H1 (cell line): Measurements from ENCODE around the gene XRCC6. TPM values are rescaled to one million over a fixed set of nuclear protein-coding genes. Genes with fewer than 3 reads are reported as not detected.
"Not testable (repeated sequence)": the region's sequence is repeated elsewhere in the genome, so short reads cannot be mapped to it uniquely, and the experiment has no call there.

Experiments
- CTCF ChIA-PET: fragments of 300-600 bp; sonication (Branson Sonifier 250); formaldehyde crosslinking; loops from one replicate; lab custom pipeline; 2021; ENCODE audit not compliant: partially characterized antibody; lab: Charles Lee
- POLR2A ChIA-PET: fragments of 300-600 bp; sonication (Branson Sonifier 250); formaldehyde crosslinking; loops from one replicate; lab custom pipeline; 2021; ENCODE audit warnings: inconsistent platforms; ENCODE audit not compliant: partially characterized antibody; lab: Charles Lee
- DNase-seq, 2 experiments: peaks; one replicate each; pipeline versions ENCODE4 v3.0.0 to v3.0.0-alpha.2; 2010 to 2022; ENCODE audit warnings: low spot score in 2 of 2, low read depth in 1 of 2, mixed read lengths in 1 of 2
- FAIRE-seq: peaks from 2 replicates; lab custom pipeline; 2011; peaks lifted over from hg19 to GRCh38; lab: Jason Lieb, UNC
- H2AFZ ChIP-seq: 2 replicates; pipeline ENCODE4 v1.8.1; 2012; ENCODE audit warnings: low read length, inconsistent platforms
- H2AK5ac ChIP-seq: 2 replicates; pipeline ENCODE4 v1.6.1; 2013; ENCODE audit warnings: low read depth, low read length
- H2BK120ac ChIP-seq: replicated peaks from 2 replicates; pipeline ENCODE3; 2013; ENCODE audit warnings: low read depth, low read length, inconsistent platforms
- H2BK12ac ChIP-seq: 2 replicates; pipeline ENCODE4 v1.6.1; 2013; ENCODE audit warnings: low read depth, low read length
- H2BK15ac ChIP-seq: 2 replicates; pipeline ENCODE4 v1.6.1; 2013; ENCODE audit warnings: low read length
- H2BK20ac ChIP-seq: 2 replicates; pipeline ENCODE4 v1.6.1; 2013; ENCODE audit warnings: low read length
- H2BK5ac ChIP-seq: 2 replicates; pipeline ENCODE4 v1.6.1; 2013; ENCODE audit warnings: low read depth, low read length
- H3K14ac ChIP-seq: 2 replicates; pipeline ENCODE4 v1.6.1; 2013; ENCODE audit warnings: inconsistent platforms; ENCODE audit not compliant: insufficient read length
- H3K18ac ChIP-seq: 2 replicates; pipeline ENCODE4 v1.6.1; 2013; ENCODE audit warnings: low read length; ENCODE audit errors: extremely low read depth
- H3K23ac ChIP-seq: 2 replicates; pipeline ENCODE4 v1.6.1; 2013; ENCODE audit warnings: inconsistent platforms; ENCODE audit not compliant: insufficient read length
- H3K23me2 ChIP-seq: 2 replicates; pipeline ENCODE4 v1.6.1; 2013; ENCODE audit warnings: low read depth, low read length
- H3K27ac ChIP-seq: 2 replicates; pipeline ENCODE4 v1.6.1; 2011; ENCODE audit warnings: low read depth, low read length, inconsistent platforms
- H3K27me3 ChIP-seq, 4 experiments: replicated peaks in 1 of 4; 1 replicate in 1 of 4; 2 replicates in 3 of 4; pipeline versions ENCODE4 v1.6.1 to v1.8.1; 2011 to 2013; ENCODE audit warnings: low read length in 3 of 4, mild to moderate bottlenecking in 3 of 4, inconsistent platforms in 2 of 4, mixed read lengths in 2 of 4, moderate library complexity in 1 of 4; ENCODE audit not compliant: control insufficient read depth in 3 of 4, insufficient read depth in 3 of 4; ENCODE audit errors: extremely low read depth in 1 of 4
- H3K36me3 ChIP-seq, 4 experiments: 2 replicates each; pipeline versions ENCODE4 v1.6.1 to v1.8.1; 2011 to 2013; ENCODE audit warnings: mild to moderate bottlenecking in 4 of 4, low read length in 3 of 4, moderate library complexity in 2 of 4, control low read depth in 1 of 4, inconsistent platforms in 1 of 4; ENCODE audit not compliant: insufficient read depth in 4 of 4, control insufficient read depth in 2 of 4
- H3K4ac ChIP-seq: replicated peaks from 2 replicates; pipeline ENCODE3; 2013; ENCODE audit warnings: low read length, low read depth, mixed read lengths, inconsistent platforms; ENCODE audit not compliant: insufficient read length
- H3K4me1 ChIP-seq, 4 experiments: replicated peaks in 1 of 4; 1 replicate in 1 of 4; 2 replicates in 3 of 4; pipeline versions ENCODE4 v1.6.1 to v1.8.1; 2011 to 2013; ENCODE audit warnings: low read length in 3 of 4, inconsistent platforms in 2 of 4, mixed read lengths in 1 of 4; ENCODE audit not compliant: insufficient read depth in 4 of 4, control insufficient read depth in 3 of 4
- H3K4me2 ChIP-seq, 2 experiments: 2 replicates each; pipeline versions ENCODE4 v1.6.1 to v1.8.1; 2011 to 2013; ENCODE audit warnings: low read depth in 2 of 2, low read length in 2 of 2, control low read depth in 1 of 2, inconsistent platforms in 1 of 2, mild to moderate bottlenecking in 1 of 2; ENCODE audit not compliant: insufficient read depth in 1 of 2
- H3K4me3 ChIP-seq, 4 experiments: fragments of 200-600, 300-600 bp in 1 of 4; sonication (generic), shearing (Covaris generic), sonication (Bioruptor Twin) in 1 of 4; 2 replicates each; pipeline versions ENCODE4 v1.5.1 to v1.8.1; 2011 to 2016; ENCODE audit warnings: low read length in 4 of 4, low read depth in 3 of 4, control low read depth in 2 of 4, inconsistent platforms in 2 of 4, mild to moderate bottlenecking in 2 of 4, mixed read lengths in 1 of 4, moderate library complexity in 1 of 4; ENCODE audit not compliant: insufficient read depth in 2 of 4; ENCODE audit errors: extremely low read depth in 1 of 4
- H3K56ac ChIP-seq: replicated peaks from 2 replicates; pipeline ENCODE3; 2013; ENCODE audit warnings: low read depth, mild to moderate bottlenecking, mixed read lengths, low read length, inconsistent platforms; ENCODE audit not compliant: insufficient read length
- H3K79me1 ChIP-seq: 2 replicates; pipeline ENCODE4 v1.6.1; 2013; ENCODE audit warnings: low read depth, low read length, control low read depth
- H3K79me2 ChIP-seq, 2 experiments: 2 replicates each; pipeline versions ENCODE4 v1.6.1 to v1.8.1; 2012 to 2013; ENCODE audit warnings: low read length in 2 of 2, mild to moderate bottlenecking in 2 of 2, inconsistent platforms in 1 of 2; ENCODE audit not compliant: insufficient read depth in 2 of 2, control insufficient read depth in 1 of 2
- H3K9ac ChIP-seq, 4 experiments: replicated peaks in 1 of 4; 1 replicate in 1 of 4; 2 replicates in 3 of 4; pipeline versions ENCODE4 v1.6.1 to v1.8.1; 2011 to 2013; ENCODE audit warnings: low read depth in 3 of 4, low read length in 3 of 4, control low read depth in 2 of 4, mild to moderate bottlenecking in 2 of 4, moderate library complexity in 2 of 4, inconsistent platforms in 1 of 4; ENCODE audit errors: extremely low read depth in 1 of 4
- H3K9me3 ChIP-seq, 2 experiments: 2 replicates each; pipeline versions ENCODE4 v1.6.1 to v1.8.1; 2012 to 2013; ENCODE audit warnings: mild to moderate bottlenecking in 2 of 2, moderate library complexity in 2 of 2, control low read depth in 1 of 2, inconsistent platforms in 1 of 2, low read depth in 1 of 2, low read length in 1 of 2, mixed read lengths in 1 of 2; ENCODE audit not compliant: insufficient read depth in 2 of 2
- H4K20me1 ChIP-seq, 2 experiments: replicated peaks in 1 of 2; 2 replicates each; pipeline versions ENCODE3 to v1.8.1; 2011 to 2013; ENCODE audit warnings: inconsistent platforms in 2 of 2, low read length in 2 of 2, mild to moderate bottlenecking in 1 of 2; ENCODE audit not compliant: insufficient read depth in 2 of 2, control insufficient read depth in 1 of 2
- H4K5ac ChIP-seq: 2 replicates; pipeline ENCODE4 v1.6.1; 2013; ENCODE audit warnings: low read length, low read depth, mixed read lengths, inconsistent platforms; ENCODE audit not compliant: insufficient read length
- H4K8ac ChIP-seq: 2 replicates; pipeline ENCODE4 v1.8.0; 2013; ENCODE audit warnings: mild to moderate bottlenecking, moderate library complexity, low read length, inconsistent platforms; ENCODE audit not compliant: insufficient read depth; ENCODE audit errors: extremely low read depth
- H4K91ac ChIP-seq: replicated peaks from 2 replicates; pipeline ENCODE3; 2013; ENCODE audit warnings: low read length, mixed read lengths, inconsistent platforms; ENCODE audit not compliant: insufficient read length
- WGBS, 2 experiments: shearing (Covaris generic) in 1 of 2; methylation state at CpG; one replicate each; pipeline versions ENCODE4 v1.1.6 to v1.1.7; 2013 to 2015; ENCODE audit warnings: low lambda C conversion rate in 2 of 2, mixed read lengths in 2 of 2, inconsistent platforms in 1 of 2, low coverage in 1 of 2, missing lambda C conversion rate in 1 of 2; ENCODE audit not compliant: insufficient replicate concordance in 2 of 2, insufficient coverage in 1 of 2, insufficient read length in 1 of 2; ENCODE audit errors: extremely low coverage in 1 of 2, missing lambda C conversion rate in 1 of 2; 5-methylcytosine and 5-hydroxymethylcytosine counted together
- polyA plus RNA-seq, 7 experiments: library from polyadenylated mRNA; depleted of rRNA in 3 of 7; stranded (reverse) in 5 of 7; unstranded in 2 of 7; fragments of >200 nt in 5 of 7; fragments of 200-250 nt in 2 of 7; gene quantifications; 1 replicate in 5 of 7; 2 replicates in 1 of 7; 4 replicates in 1 of 7; pipeline versions ENCODE4 v1.2.1 to v1.2.3, GENCODE V29; 2011 to 2013; ENCODE audit warnings: missing spikeins in 2 of 7, mixed read lengths in 2 of 7
- total RNA-seq: library from RNA; stranded (reverse); fragmentation: NEBNext Ultra II Directional; extraction: Animal tissue kit (Norgen Biotek cat#: 25700); gene quantifications from 2 replicates; pipeline ENCODE4 v1.2.1, GENCODE V29; 2021

The XRCC6 gene
- total and polyA plus RNA-seq, 2 of the 8 experiments (the other 6 are each of a cell fraction or from before 2014, with no cell fraction given) = 150 to 490 TPM

- not testable (repeated sequence) for H3K56ac ChIP-seq, H2BK12ac ChIP-seq, FAIRE-seq, H3K27ac ChIP-seq, DNase-seq, H3K14ac ChIP-seq, H3K18ac ChIP-seq, H2BK5ac ChIP-seq, H3K23ac ChIP-seq, H3K9me3 ChIP-seq, H2AFZ ChIP-seq, H3K4me3 ChIP-seq, H4K91ac ChIP-seq, H3K4ac ChIP-seq, H4K20me1 ChIP-seq, H4K8ac ChIP-seq, H3K4me1 ChIP-seq, H4K5ac ChIP-seq, H3K9ac ChIP-seq, H3K79me2 ChIP-seq, H2BK15ac ChIP-seq, H2BK120ac ChIP-seq, H3K27me3 ChIP-seq, H2AK5ac ChIP-seq, H3K23me2 ChIP-seq, H3K4me2 ChIP-seq, H2BK20ac ChIP-seq
- ChIA-PET CTCF (interaction anchor here (0.6 to 1.6 kb wide), 4 partner anchors 13 to 873 kb away, joined by 3 to 6 read pairs (median 4); no protein-coding TSS in a partner anchor), POLR2A (interaction anchor here (1.4 kb wide), 1 partner anchor 50 kb away, joined by 5 read pairs; no protein-coding TSS in a partner anchor)
- 90% methylated on average over 10 of the region's 10 CpGs; no CpG with 5 or more reads in 1 of the 2 experiments for WGBS, 2 experiments
- peaks cover 3 to 17% (median 9%) of the 10 kb centered on the region in 4 experiments; a peak in 7 of 8 replicates for H3K36me3 ChIP-seq
- peaks cover 10% of the 10 kb centered on the region for H3K79me1 ChIP-seq
Observed at GRCh38 chr22:41672096-41672495, 51.0 kb downstream of the XRCC6 start.
